ENCODE results near the gene PACS2.

DNA sequence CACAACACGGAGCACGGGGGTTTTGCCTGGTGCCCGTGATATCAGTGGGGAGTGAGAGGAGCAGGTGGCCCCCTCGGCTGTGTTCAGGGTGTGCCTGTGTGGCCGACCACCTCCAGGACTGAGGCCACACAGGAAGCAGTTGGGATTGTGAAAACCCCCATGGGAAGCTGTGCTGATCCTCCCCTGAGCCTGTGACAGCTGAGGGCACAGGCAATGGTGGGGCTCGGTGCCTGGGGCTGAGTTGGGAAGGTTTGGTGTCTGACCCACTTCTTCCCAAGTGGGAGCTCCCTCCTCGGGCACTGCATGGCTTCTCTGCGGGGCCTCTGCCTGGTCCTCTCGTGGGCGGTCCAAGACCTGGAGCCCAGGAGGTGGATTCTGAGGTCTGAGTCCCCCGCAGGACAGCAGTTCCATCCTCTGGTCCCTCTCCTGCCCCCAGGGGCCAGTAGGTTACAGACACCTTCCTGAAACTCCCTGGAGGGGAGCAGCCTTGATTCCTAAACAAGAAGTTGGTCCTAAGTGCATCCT is 17.9 kb downstream of the PACS2 start:
- no peak for TF ChIP-seq CTCF (IDR thresholded peaks at IDR 0.05)
- TF ChIP-seq ZFX (IDR thresholded peaks at IDR 0.05; ENCODE audit: borderline replicate concordance): no peak
